Measurements from ENCODE around the gene OBP2A. TPM values are rescaled to one million over a fixed set of nuclear protein-coding genes. Genes with fewer than 3 reads are reported as not detected.

The OBP2A gene
- total RNA-seq, 1 donor from 2014 or later: not detected

- DNase-seq (ENCODE audit: low read depth, low spot score): no peak
- Mint-ChIP-seq H3K27me3 (ENCODE audit: low read depth) (no peaks in the 10 kb centered on the region), H3K27ac (ENCODE audit: unreplicated experiment) (no peak overlapping the region), H3K36me3 (ENCODE audit: low read depth) (peaks cover under 1% of the 10 kb centered on the region), H3K4me1 (peaks cover 23% of the 10 kb centered on the region), H3K4me3 (no peak overlapping the region), H3K9me3 (peaks cover 1% of the 10 kb centered on the region)
- TF ChIP-seq CTCF (conservative IDR thresholded peaks at IDR 0.05): no peak
These were observed 31.4 kb upstream of the OBP2A start for GRCh38 chr9:135514342-135515082.

- H3K27me3 Mint-ChIP-seq (ENCODE audit: low read depth): no peaks in the 10 kb centered on the region
- no peak for TF ChIP-seq CTCF (conservative IDR thresholded peaks at IDR 0.05)
- H3K36me3 Mint-ChIP-seq (ENCODE audit: low read depth): no peaks in the 10 kb centered on the region
- no peak for DNase-seq (ENCODE audit: low read depth, low spot score)
- H3K27ac Mint-ChIP-seq (ENCODE audit: unreplicated experiment): no peak overlapping the region
- H3K4me1 Mint-ChIP-seq: peaks cover 23% of the 10 kb centered on the region
- H3K9me3 Mint-ChIP-seq: no peaks in the 10 kb centered on the region
- H3K4me3 Mint-ChIP-seq: no peak overlapping the region
These were observed 30.6 kb upstream of the OBP2A start for GRCh38 chr9:135515083-135515951.

- no peak overlapping the region for H3K4me3 Mint-ChIP-seq
- H3K27me3 Mint-ChIP-seq (ENCODE audit: low read depth): no peaks in the 10 kb centered on the region
- no peaks in the 10 kb centered on the region for H3K36me3 Mint-ChIP-seq (ENCODE audit: low read depth)
- no peak overlapping the region for H3K27ac Mint-ChIP-seq (ENCODE audit: unreplicated experiment)
- TF ChIP-seq CTCF (conservative IDR thresholded peaks at IDR 0.05): no peak
- DNase-seq (ENCODE audit: low read depth, low spot score): no peak
- peaks cover 23% of the 10 kb centered on the region for H3K4me1 Mint-ChIP-seq
- H3K9me3 Mint-ChIP-seq: no peaks in the 10 kb centered on the region
These were observed 29.6 kb upstream of the OBP2A start for GRCh38 chr9:135516132-135516860.

- DNase-seq (ENCODE audit: low read depth, low spot score): no peak
- Mint-ChIP-seq H3K27ac (ENCODE audit: unreplicated experiment) (no peak overlapping the region), H3K4me1 (peaks cover 20% of the 10 kb centered on the region), H3K36me3 (ENCODE audit: low read depth) (no peaks in the 10 kb centered on the region), H3K9me3 (no peaks in the 10 kb centered on the region), H3K4me3 (no peak overlapping the region), H3K27me3 (ENCODE audit: low read depth) (no peaks in the 10 kb centered on the region)
- no peak for TF ChIP-seq CTCF (conservative IDR thresholded peaks at IDR 0.05)
These were observed 28.5 kb upstream of the OBP2A start for GRCh38 chr9:135517407-135517822.

GRCh38 chr9:135519179-135519971 lies 26.6 kb upstream of the OBP2A start:
- TF ChIP-seq CTCF (conservative IDR thresholded peaks at IDR 0.05): no peak
- H3K27ac Mint-ChIP-seq (ENCODE audit: unreplicated experiment): no peak overlapping the region
- DNase-seq (ENCODE audit: low read depth, low spot score): no peak
- H3K4me1 Mint-ChIP-seq: peaks cover 18% of the 10 kb centered on the region
- no peaks in the 10 kb centered on the region for H3K36me3 Mint-ChIP-seq (ENCODE audit: low read depth)
- no peaks in the 10 kb centered on the region for H3K27me3 Mint-ChIP-seq (ENCODE audit: low read depth)
- no peaks in the 10 kb centered on the region for H3K9me3 Mint-ChIP-seq
- no peak overlapping the region for H3K4me3 Mint-ChIP-seq
